KOPT-K1 (cell line): ENCODE measurements around the gene HSD17B8.

Experiments
- H3K27ac ChIP-seq: fragments of 200-600 bp; sonication (generic); 2 replicates; pipeline ENCODE4 v1.5.1; 2016; ENCODE audit warnings: antibody characterized with exemption, mild to moderate bottlenecking, low read depth, low read length; ENCODE audit not compliant: poor library complexity, severe bottlenecking
- H3K36me3 ChIP-seq: fragments of 200-600 bp; sonication (generic); 2 replicates; pipeline ENCODE4 v1.5.1; 2017; ENCODE audit warnings: antibody characterized with exemption, mild to moderate bottlenecking, low read length, moderate library complexity; ENCODE audit not compliant: insufficient read depth
- H3K9me3 ChIP-seq: fragments of 200-600 bp; sonication (generic); 2 replicates; pipeline ENCODE4 v1.5.1; 2017; ENCODE audit warnings: antibody characterized with exemption, low read length, mild to moderate bottlenecking; ENCODE audit not compliant: insufficient read depth, poor library complexity, severe bottlenecking

The HSD17B8 gene

DNA sequence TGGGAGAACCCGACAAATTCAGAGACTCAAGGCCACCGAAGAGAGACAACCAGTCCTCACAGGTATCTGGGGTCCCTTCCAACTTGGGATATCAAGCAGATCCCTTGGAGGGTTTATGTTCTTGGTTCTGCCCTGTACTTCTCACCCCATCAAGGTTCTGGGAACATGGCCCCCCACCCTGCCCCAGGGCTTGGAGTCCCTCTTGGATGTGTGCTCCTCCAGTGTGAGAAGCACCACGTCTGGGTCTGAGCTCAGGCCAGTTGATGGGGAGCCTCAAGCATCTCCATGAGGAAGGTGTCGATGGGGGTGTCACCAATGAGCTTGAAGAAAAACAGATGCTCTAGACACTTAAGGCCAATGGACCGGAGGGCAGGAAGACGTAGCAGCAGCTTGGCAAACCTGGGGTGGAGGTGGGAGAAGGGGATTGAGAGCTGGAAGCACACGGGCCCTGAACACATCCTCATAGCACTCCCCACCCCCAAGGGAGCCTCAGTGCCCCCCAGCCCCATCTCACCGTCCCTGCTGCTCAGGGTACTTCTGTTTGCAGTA, 9.9 kb upstream of the HSD17B8 start:
- Histone ChIP-seq H3K27ac (no peak overlapping the region), H3K36me3 (peaks cover 42% of the 10 kb centered on the region), H3K9me3 (no peaks in the 10 kb centered on the region)

DNA sequence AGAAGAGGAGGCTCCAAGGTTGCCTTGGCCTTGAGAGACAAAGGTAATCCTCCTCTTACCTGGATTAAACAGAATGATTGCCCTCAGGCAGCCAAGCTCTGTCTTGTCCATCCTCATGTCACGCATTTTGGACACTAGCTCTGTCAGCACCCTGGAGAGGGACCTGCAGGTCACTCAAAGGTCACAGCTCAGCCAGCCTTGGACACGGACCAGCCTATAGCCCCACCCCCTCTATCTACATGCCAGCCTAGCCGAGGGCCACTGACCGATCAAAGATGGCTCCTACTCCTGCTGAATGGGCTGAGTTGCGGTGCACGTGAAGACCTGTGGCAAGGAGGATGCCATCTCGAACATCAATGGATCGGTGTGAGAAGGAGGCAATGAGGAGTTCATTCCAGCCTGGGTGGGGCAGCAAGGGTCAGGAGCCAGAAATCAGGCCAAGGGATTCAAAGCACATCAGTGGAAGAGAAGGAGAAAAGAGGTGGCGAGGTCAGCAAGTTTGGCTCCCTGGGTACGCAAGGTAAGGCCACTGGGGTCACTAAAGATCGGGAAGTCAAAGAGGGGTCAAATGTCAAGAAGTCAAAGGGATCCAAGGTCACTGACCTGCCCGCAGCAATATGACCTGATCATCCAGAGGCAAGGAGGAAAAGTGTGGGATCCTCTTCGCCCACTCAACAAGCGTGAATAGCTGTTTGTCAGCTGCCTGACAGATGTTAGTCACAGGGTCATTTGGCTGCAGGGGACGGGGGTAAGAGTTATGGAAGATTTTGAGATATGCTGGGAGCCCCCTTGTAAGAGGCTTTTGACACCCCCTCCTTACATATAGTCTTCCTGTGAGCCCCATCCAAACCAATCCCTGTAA, 8.9 kb upstream of the HSD17B8 start:
- H3K36me3 ChIP-seq: peaks cover 42% of the 10 kb centered on the region

DNA sequence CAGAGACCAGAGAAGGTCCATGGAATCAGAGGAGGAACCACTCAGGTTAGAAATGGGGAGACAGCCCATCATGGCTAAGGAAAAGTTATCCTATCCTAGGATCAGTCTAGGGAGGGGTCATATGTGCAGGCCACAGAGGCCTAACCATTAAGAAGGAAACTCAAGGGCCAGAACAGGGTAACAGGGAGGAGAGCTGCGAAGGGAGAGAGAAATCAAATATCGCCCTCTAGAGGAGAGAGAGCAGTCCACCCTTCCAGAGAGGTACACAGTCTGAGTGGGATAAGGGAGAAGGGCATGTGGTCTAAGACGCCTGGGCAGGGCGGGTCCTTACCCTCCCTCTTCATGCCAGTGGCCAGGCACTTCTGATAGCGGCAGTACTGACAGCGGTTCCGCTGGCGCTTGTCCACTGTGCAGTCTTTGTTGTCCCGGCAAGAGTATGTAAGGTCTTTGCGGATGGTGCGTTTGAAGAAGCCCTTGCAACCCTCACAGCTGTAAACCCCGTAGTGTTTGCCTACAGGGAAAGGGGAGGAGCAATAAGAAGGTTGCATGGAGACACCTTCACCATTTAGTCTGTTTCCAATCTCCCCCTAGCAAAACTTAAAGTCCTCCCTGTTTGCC, 6.9 kb upstream of the HSD17B8 start:
- Histone ChIP-seq H3K27ac (no peak overlapping the region), H3K9me3 (no peaks in the 10 kb centered on the region), H3K36me3 (peaks cover 52% of the 10 kb centered on the region)

More for the DNA sequence above, 8.9 kb upstream of the HSD17B8 start:
- H3K27ac ChIP-seq: no peak overlapping the region
- H3K9me3 ChIP-seq: no peaks in the 10 kb centered on the region

DNA sequence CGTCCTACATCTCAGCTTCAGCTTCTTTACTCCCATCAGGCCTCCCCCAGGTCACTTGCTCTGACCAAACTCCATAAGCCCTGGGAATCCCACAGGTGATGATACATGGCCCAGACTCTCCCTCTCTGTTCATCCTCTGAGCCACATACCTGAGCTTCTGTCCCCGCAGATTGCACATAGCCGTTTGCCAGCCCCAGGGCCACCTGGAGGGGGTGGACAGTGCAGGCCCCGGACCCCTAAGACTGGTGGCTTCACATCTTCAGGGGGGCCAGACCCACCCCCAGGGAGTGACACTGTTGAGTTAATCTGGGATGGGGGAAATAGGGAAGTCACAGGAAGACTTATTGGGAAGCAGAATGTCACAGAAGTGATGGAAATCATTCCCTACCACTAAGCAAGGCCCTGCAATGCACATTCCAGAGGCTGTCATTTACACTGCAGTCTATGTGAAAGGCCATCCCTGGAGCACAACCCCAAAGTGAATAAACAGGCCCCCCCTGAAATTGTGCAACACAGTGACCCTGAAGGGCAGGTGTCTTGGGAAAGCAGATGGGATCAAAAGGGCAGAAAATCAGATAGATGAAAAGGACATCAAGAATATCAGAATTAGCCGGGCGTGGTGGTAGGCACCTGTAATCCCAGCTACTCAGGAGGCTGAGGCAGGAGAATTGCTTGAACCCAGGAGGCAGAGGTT, 6.1 kb upstream of the HSD17B8 start:
- Histone ChIP-seq H3K27ac (no peak overlapping the region), H3K36me3 (peaks cover 59% of the 10 kb centered on the region), H3K9me3 (no peaks in the 10 kb centered on the region)

DNA sequence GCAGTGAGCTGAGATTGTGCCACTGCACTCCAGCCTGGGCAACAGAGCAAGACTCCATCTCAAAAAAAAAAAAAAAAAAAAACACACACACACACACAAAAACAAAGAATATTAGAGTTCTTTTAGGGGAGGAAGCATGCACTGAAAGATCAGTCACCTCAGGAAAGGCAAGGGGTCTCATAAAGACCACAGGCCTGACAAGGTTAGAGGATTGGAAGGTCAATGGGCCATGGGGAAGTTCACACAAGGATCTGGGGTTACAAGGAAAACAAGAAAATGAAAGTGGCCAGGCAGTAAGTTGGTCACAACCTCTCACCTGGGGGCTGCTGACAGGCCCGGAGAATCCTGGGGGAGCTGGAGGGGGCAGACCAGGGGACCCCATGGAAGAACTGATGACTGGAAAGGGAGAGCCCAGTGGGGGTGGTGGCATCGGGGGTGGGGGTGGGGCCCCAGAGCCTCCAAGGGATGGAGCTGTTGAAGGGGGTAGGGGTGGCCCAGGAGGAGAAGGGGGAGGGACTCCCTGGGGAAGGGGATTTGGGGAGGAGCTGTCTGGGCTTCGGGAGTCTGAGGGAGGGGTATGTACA, 5.5 kb upstream of the HSD17B8 start:
- H3K9me3 ChIP-seq: no peaks in the 10 kb centered on the region
- H3K27ac ChIP-seq: peak overlapping the region; percentile 96
- peaks cover 61% of the 10 kb centered on the region for H3K36me3 ChIP-seq

DNA sequence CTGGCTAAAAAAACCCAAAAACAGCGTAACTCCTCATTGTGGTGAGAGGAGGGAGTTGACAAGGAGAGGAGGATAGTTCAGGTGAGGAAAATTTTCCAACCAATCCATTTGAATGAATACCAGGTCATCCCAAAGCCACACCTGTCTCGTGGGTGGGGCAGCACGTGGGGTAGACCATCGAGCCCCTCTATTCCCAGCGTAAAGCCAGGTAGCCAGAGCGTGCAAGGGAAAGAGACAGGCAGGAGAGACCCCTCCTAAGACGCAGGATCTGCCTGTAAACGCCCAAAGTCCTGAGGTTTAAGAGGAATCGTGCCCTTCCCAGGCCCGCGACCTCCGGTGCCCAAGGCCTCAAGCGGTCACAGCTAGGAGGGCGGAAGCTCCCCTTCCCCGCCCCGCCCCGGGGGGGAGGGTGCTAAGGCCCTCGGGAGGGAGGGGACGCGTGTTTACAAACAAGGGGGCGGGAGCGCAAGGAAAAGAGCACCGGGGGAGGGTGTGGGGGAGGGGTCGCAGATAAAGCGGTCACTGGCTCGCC, 4.7 kb upstream of the HSD17B8 start:
- Histone ChIP-seq H3K27ac (peak overlapping the region; percentile 96), H3K9me3 (no peaks in the 10 kb centered on the region), H3K36me3 (peaks cover 53% of the 10 kb centered on the region)

DNA sequence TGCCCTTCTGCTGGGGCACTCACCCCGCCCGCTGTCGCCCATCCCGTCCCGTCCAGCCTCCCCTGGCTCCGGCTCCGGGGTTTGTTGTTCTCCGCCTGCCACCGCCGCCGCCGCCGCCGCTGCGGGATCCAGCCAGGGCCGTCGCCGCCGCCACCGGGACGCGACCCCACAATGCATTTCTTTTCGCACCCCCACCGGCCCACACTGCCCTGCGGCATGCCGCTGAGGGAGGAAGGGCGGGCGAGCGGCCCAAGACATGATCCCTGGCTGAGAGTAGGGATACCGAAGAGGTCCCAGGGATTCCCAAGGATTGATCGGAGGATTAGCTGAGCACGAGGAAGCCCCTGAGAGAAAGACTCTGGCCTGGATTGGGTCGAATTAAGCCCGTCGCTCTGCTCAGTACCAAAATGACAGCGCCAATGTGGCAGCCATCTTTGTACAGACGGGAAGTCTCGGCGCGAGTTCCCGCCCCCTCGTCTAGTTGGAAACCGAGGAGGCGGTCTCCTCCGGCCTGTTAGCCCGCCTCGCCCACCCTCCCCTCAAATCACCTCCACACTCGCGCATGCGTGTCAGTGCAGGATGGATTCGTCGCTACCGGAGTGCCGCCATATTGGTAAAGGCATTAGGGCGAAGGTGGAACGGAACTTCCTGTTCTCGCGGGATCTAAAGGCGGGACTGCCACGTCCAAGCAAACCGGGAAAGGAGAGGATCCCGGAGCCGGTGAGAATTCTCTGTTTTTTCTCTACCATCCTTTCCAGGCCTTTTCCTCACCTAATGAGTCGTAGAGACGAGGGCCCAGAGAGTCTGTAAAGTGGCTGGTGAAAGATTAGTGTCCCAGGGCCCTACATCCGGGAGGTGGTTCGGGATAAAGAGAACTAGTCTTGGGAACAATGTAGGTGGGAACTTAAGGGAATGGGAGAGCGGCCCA, 4.0 kb upstream of the HSD17B8 start, which contains the start of the genes RXRB and SLC39A7:
RXRB (minus strand) TSS at position 447 of the 928 bp plus-strand sequence; CDS start at position 258, 189 bp downstream.
SLC39A7 (plus strand) TSS at position 649 of the 928 bp plus-strand sequence. CDS start 379 bp downstream, outside the sequence.
- H3K27ac ChIP-seq: peak within 1 kb of the TSS; percentile 96
- H3K36me3 ChIP-seq: peaks cover 46% of the 10 kb centered on the region
- no peaks in the 10 kb centered on the region for H3K9me3 ChIP-seq

DNA sequence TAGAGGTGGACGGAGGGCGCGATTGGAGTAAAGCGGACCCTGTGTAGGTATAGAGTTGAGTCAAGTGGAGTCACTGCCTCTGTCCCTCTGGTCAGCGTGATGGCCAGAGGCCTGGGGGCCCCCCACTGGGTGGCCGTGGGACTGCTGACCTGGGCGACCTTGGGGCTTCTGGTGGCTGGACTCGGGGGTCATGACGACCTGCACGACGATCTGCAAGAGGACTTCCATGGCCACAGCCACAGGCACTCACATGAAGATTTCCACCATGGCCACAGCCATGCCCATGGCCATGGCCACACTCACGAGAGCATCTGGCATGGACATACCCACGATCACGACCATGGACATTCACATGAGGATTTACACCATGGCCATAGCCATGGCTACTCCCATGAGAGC, 3.3 kb upstream of the HSD17B8 start:
- Histone ChIP-seq H3K36me3 (peaks cover 40% of the 10 kb centered on the region), H3K27ac (peak overlapping the region; percentile 96), H3K9me3 (no peaks in the 10 kb centered on the region)

DNA sequence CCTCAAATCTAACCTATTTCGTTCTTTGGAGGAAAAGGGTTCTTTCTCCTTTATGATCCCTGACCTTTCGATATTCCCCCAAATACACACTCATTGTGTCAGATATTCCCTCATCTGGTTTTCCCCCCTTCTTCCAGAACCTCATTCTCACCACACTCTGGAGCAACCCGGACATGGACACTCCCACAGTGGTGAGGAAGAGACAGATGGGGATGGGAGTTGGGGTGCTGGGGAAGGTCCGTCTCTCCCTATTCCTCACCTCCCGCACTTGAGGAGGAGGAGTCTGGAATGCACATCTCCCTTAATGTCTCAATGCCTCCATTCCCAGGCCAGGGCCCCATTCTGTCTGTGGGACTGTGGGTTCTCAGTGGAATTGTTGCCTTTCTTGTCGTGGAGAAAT, 2.5 kb upstream of the HSD17B8 start:
- Histone ChIP-seq H3K9me3 (no peaks in the 10 kb centered on the region), H3K36me3 (peaks cover 33% of the 10 kb centered on the region), H3K27ac (peak overlapping the region; percentile 96)

DNA sequence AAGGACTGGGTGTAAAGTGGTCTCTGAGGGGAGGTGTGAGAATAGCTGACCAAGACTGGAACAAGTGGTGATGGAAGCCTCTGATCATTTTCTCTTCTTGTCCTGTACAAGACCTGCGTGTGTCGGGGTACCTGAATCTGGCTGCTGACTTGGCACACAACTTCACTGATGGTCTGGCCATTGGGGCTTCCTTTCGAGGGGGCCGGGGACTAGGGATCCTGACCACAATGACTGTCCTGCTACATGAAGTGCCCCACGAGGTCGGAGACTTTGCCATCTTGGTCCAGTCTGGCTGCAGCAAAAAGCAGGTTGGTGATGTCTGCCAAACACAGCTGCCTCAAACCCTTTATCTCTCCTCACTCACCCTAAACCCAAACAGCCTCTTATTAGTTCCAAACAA, 1.7 kb upstream of the HSD17B8 start:
- H3K27ac ChIP-seq: no peak overlapping the region

DNA sequence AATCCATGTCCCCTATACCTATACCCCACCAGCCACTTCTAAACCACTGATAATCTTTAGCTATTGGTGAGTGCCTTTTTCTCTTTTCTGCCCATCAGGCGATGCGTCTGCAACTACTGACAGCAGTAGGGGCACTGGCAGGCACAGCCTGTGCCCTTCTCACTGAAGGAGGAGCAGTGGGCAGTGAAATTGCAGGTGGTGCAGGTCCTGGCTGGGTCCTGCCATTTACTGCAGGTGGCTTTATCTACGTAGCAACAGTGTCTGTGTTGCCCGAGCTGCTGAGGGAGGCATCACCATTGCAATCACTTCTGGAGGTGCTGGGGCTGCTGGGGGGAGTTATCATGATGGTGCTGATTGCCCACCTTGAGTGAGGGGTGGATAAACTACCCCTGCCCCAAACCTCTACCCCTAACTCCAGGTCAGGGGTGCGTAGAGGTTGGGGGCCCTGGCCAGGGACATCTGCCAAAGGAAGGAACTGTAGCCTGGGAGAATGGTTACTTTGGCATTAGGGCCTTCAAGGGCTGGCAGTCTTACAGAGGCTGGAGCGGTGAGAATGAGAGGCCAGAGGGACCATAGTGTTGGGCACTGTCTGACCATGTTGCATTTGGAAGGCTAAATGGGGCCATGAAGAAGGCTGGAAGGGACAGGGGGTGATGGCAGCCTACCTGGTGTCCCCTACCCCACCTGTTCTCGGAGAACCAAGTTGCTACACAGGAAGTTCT, 851 bp upstream of the HSD17B8 start:
- Histone ChIP-seq H3K36me3 (peaks cover 25% of the 10 kb centered on the region), H3K9me3 (no peaks in the 10 kb centered on the region), H3K27ac (peak overlapping the region; percentile 73)

More for the DNA sequence above, 1.7 kb upstream of the HSD17B8 start:
- Histone ChIP-seq H3K36me3 (peaks cover 25% of the 10 kb centered on the region), H3K9me3 (no peaks in the 10 kb centered on the region)

DNA sequence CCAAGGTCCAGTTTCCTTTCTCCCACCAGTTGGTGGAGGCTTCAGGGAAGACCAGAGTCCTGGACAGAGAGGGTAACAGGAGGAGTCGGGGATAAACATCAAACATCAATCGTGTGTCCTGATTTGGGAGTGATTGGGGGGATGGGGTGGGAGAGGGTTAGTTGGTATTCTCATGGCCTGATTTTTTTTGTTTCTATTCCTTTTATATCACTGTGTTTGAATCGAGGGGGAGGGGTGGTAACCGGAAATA, 365 bp upstream of the HSD17B8 start:
- H3K36me3 ChIP-seq: peaks cover 25% of the 10 kb centered on the region
- H3K9me3 ChIP-seq: no peaks in the 10 kb centered on the region
- peak overlapping the region; percentile 73 for H3K27ac ChIP-seq

DNA sequence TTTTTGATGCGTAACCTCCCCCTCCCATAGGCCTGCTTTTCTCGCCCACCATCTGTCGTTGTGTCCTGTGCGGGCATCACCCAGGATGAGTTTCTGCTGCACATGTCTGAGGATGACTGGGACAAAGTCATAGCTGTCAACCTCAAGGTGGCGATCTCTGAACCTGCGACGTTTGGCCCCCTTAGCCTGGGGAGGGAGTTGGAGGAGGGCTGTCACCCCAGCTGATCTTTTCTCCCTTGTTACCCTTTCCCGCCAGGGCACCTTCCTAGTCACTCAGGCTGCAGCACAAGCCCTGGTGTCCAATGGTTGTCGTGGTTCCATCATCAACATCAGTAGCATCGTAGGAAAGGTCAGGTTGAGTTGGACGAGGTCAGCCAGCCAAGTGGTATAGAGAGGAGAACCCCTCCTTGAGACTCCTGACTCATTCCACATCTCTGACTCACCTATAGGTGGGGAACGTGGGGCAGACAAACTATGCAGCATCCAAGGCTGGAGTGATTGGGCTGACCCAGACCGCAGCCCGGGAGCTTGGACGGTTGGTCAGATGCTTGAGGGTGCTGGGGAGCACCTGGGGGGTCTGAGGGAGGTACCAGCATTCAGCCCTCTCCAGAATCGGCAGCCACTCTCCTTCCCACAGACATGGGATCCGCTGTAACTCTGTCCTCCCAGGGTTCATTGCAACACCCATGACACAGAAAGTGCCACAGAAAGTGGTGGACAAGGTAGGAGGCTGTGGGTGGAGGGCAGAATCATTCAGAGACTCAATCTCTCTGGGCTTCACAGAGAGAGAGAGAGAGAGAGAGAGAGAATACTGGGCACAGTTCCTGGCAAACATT, 954 bp downstream of the HSD17B8 start:
- no peaks in the 10 kb centered on the region for H3K9me3 ChIP-seq
- H3K27ac ChIP-seq: peak overlapping the region; percentile 73
- peaks cover 35% of the 10 kb centered on the region for H3K36me3 ChIP-seq
